ENCODE data around the gene LHFPL3.

Gene LHFPL3

GRCh38 chr7:104469166-104469820 is 140.9 kb downstream of the LHFPL3 start:
- H3K9me3 ChIP-seq = no peaks in the 10 kb centered on the region
- no peaks in the 10 kb centered on the region for H3K36me3 ChIP-seq
- TF ChIP-seq CTCF (IDR thresholded peaks at IDR 0.05) = no peak
- no peak overlapping the region for H3K27ac ChIP-seq
- no peaks in the 10 kb centered on the region for H3K27me3 ChIP-seq
- H3K4me3 ChIP-seq (ENCODE audit: low read depth in 1 of 2, low read length in 1 of 2) = no peak overlapping the region
- H3K4me1 ChIP-seq (ENCODE audit: control insufficient read depth in 1 of 2, insufficient read depth in 1 of 2, low read depth in 1 of 2, low read length in 1 of 2) = no peaks in the 10 kb centered on the region

GRCh38 chr7:104480529-104480928 is 152.1 kb downstream of the LHFPL3 start:
- Histone ChIP-seq H3K9me3 (no peaks in the 10 kb centered on the region), H3K4me3 (ENCODE audit: low read depth in 1 of 2, low read length in 1 of 2) (no peak overlapping the region), H3K27ac (no peak overlapping the region), H3K4me1 (ENCODE audit: control insufficient read depth in 1 of 2, insufficient read depth in 1 of 2, low read depth in 1 of 2, low read length in 1 of 2) (no peaks in the 10 kb centered on the region), H3K36me3 (no peaks in the 10 kb centered on the region), H3K27me3 (no peaks in the 10 kb centered on the region)
- no peak for TF ChIP-seq CTCF (IDR thresholded peaks at IDR 0.05)

- no peak for TF ChIP-seq CTCF (IDR thresholded peaks at IDR 0.05)
- no peaks in the 10 kb centered on the region for H3K27me3 ChIP-seq
- no peak overlapping the region for H3K27ac ChIP-seq
- H3K4me1 ChIP-seq (ENCODE audit: control insufficient read depth in 1 of 2, insufficient read depth in 1 of 2, low read depth in 1 of 2, low read length in 1 of 2) = no peaks in the 10 kb centered on the region
- H3K36me3 ChIP-seq = no peaks in the 10 kb centered on the region
- no peak overlapping the region for H3K4me3 ChIP-seq (ENCODE audit: low read depth in 1 of 2, low read length in 1 of 2)
- H3K9me3 ChIP-seq = no peaks in the 10 kb centered on the region
Observed at GRCh38 chr7:104482362-104483037, 154.1 kb downstream of the LHFPL3 start.

GRCh38 chr7:104486931-104487330 is 158.5 kb downstream of the LHFPL3 start:
- Histone ChIP-seq H3K9me3 (no peaks in the 10 kb centered on the region), H3K27me3 (no peaks in the 10 kb centered on the region), H3K4me1 (ENCODE audit: control insufficient read depth in 1 of 2, insufficient read depth in 1 of 2, low read depth in 1 of 2, low read length in 1 of 2) (no peaks in the 10 kb centered on the region), H3K36me3 (no peaks in the 10 kb centered on the region), H3K4me3 (ENCODE audit: low read depth in 1 of 2, low read length in 1 of 2) (no peak overlapping the region), H3K27ac (no peak overlapping the region)
- TF ChIP-seq CTCF (IDR thresholded peaks at IDR 0.05) = no peak

GRCh38 chr7:104487642-104488041 is 159.2 kb downstream of the LHFPL3 start:
- Histone ChIP-seq H3K27ac (no peak overlapping the region), H3K27me3 (no peaks in the 10 kb centered on the region), H3K4me1 (ENCODE audit: control insufficient read depth in 1 of 2, insufficient read depth in 1 of 2, low read depth in 1 of 2, low read length in 1 of 2) (no peaks in the 10 kb centered on the region), H3K9me3 (no peaks in the 10 kb centered on the region), H3K4me3 (ENCODE audit: low read depth in 1 of 2, low read length in 1 of 2) (no peak overlapping the region), H3K36me3 (no peaks in the 10 kb centered on the region)
- no peak for TF ChIP-seq CTCF (IDR thresholded peaks at IDR 0.05)

Data from neutrophil (primary cell).